ENCODE data around the gene RRAGB.

- TF ChIP-seq POLR2A (IDR thresholded peaks at IDR 0.05) (no peak), EP300 (IDR thresholded peaks at IDR 0.05) (no peak), POLR2AphosphoS5 (IDR thresholded peaks at IDR 0.05) (no peak)
- TF ChIP-seq, protein P1, sequence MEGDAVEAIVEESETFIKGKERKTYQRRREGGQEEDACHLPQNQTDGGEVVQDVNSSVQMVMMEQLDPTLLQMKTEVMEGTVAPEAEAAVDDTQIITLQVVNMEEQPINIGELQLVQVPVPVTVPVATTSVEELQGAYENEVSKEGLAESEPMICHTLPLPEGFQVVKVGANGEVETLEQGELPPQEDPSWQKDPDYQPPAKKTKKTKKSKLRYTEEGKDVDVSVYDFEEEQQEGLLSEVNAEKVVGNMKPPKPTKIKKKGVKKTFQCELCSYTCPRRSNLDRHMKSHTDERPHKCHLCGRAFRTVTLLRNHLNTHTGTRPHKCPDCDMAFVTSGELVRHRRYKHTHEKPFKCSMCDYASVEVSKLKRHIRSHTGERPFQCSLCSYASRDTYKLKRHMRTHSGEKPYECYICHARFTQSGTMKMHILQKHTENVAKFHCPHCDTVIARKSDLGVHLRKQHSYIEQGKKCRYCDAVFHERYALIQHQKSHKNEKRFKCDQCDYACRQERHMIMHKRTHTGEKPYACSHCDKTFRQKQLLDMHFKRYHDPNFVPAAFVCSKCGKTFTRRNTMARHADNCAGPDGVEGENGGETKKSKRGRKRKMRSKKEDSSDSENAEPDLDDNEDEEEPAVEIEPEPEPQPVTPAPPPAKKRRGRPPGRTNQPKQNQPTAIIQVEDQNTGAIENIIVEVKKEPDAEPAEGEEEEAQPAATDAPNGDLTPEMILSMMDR (IDR thresholded peaks at IDR 0.05), result no peak
Observed at GRCh38 chrX:55713631-55714030, 3.9 kb upstream of the RRAGB start.
